ENCODE data around the gene ULBP2.
"Not testable (repeated sequence)": the region's sequence is repeated elsewhere in the genome, so short reads cannot be mapped to it uniquely, and the experiment has no call there.

ULBP2 gene

GRCh38 chr6:149966319-149966718 is 24.5 kb downstream of the ULBP2 start:
- in situ Hi-C loops (cut with HindIII; ENCODE audit: low sequenced_read_pairs), result not testable (repeated sequence)

DNA sequence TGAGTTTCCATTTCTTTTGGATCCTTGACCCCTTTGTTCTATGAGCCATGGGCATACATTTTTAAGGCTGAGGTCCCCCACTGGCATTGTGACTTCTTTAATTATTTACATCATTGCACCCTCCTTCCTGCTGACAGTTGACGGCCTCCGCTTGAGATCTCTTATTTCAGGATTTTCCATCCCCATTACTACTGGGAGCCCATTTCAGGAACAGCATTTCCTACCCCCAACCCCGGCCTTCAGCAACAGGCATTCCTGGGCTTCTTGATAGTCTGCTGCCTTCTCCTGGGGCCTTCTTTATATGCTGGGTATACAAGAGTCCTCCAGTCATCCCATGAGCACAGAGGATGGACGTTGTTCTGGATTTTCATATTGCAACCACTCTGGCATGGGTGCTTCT is 25.8 kb downstream of the ULBP2 start:
- in situ Hi-C loops (cut with HindIII; ENCODE audit: low sequenced_read_pairs), result no loop called here

DNA sequence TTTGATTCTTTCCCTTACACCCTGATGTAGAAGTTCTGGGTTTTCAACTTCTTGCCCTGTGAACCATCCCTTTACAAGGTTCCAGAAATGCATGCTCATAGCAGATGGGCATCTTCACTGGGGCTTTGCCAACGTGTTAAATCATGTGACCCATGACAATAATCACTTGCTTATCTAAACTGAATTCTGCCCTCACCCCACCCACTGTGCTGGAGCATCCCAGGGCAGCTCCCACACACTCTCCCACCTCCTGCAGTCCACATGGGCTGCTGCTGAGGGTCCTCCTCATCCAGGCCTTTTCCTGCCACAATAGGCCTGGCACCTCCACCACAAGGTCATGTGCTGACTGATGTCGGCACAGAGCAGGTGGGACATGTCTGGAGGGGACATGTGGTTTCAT is 26.2 kb downstream of the ULBP2 start:
- in situ Hi-C loops (cut with HindIII; ENCODE audit: low sequenced_read_pairs), result not testable (repeated sequence)

DNA sequence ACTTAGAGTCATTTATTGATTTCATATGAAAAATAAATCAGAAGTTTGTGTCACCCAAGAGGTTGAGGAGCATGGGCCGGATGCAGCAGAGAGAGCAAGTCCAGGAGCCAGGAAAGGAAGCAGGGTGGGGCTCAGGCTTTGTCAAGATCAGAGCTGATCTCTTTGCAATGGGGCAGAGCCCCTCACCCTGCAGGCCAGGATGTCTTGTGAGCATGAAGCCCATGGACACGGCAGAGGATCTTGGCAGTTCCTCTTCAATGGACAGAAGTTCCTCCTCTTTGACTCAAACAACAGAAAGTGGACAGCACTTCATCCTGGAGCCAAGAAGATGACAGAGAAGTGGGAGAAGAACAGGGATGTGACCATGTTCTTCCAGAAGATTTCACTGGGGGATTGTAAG is 27.1 kb downstream of the ULBP2 start:
- in situ Hi-C loops (cut with HindIII; ENCODE audit: low sequenced_read_pairs), result not testable (repeated sequence)

DNA sequence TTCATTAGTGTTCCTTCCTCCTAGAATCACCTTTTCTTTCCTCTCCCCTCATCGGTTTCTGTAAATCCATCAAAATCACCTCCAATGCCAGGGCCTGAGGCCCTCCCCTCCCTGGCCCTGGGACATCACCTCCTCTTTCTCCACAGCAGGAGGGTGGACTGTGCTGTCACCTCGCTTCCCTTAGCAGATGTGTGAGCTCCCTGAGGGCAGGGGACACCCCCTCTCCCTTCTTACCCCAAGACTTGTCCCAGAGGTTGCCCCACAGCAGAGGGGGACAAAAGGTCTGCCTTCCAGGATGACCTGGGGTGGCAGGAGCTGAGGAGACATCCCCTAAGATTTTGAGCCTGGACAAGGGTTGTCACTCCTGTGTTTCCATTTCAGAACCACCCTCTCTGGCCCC is 27.8 kb downstream of the ULBP2 start:
- in situ Hi-C loops (cut with HindIII; ENCODE audit: low sequenced_read_pairs), result no loop called here

- in situ Hi-C loops (cut with HindIII; ENCODE audit: low sequenced_read_pairs), result not testable (repeated sequence)
Observed at GRCh38 chr6:149974394-149974793, 32.6 kb downstream of the ULBP2 start.

DNA sequence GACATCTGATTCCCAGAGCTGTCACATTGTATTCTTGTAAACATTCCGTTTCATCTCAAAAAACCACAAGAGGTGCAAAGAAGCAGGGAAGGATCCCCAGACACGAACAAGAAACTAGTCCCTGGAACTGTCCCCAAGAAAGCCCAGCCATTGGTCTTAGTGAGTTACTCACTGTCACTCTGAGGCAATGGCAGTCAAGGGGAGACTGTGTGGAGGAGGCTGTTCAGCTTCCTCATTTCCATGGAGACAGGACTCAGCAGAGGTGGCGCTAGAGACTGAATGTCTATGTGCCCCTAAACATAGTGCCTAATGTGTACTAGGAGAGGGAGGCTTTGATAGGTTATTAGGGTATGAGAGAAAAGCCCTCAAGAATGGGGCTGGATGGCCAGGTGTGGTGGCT is 33.0 kb downstream of the ULBP2 start:
- in situ Hi-C loops (cut with HindIII; ENCODE audit: low sequenced_read_pairs), result no loop called here

- in situ Hi-C loops (cut with HindIII; ENCODE audit: low sequenced_read_pairs), result no loop called here
Observed at GRCh38 chr6:149975400-149975799, 33.6 kb downstream of the ULBP2 start.

DNA sequence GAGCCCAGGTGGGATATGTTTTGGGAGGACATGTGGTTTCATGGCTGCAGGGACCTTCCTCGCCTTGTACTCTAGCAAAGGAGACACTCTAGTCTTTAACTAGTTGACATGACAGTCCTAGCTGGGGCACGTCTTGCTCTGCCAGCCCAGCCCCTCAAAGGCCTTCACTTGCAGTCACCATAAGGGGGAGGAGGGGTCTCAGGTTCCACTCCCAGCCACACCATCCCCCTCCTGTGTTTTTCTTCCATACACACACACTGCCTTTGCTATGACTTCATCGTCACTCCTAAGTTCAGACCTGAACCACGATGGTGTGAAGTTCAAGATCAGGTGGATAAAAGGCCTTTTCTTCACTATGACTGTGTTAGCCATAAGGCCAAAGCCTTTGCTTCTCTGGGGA is 35.4 kb downstream of the ULBP2 start:
- in situ Hi-C loops (cut with HindIII; ENCODE audit: low sequenced_read_pairs), result no loop called here

DNA sequence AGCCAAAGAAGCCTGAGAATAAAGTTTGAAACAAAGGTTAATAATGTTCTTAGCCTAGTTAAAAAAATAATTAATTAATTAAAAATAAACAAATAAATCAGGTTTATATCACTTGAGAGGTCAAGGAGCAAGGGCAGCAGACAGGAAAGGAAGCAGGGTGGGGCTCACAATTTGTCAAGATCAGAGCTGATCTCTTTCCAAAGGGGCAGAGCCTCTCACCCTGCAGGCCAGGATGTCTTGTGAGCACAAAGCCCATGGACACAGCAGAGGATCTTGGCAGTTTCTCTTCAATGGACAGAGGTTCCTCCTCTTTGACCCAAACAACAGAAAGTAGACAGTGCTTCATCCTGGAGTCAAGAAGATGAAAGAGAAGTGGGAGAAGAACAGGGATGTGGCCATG is 36.8 kb downstream of the ULBP2 start:
- in situ Hi-C loops (cut with HindIII; ENCODE audit: low sequenced_read_pairs), result no loop called here

DNA sequence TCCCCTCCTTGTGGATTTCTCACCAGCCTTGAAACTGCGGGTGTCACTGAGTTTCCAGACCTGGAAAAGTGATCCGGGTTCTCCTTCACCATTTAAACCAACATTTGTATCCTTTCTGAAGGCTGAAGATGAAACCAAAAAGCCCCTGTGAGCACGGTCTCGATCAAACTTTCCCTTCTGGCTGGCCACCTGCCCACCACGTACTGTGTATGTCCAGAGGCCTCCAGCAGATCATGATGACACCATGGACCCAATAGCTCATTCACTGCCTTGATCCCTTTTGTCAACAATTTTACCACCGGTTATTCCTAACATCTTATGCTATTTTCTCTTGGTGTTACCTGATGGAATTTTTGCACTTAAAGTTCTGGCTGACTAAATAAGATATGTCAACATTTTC is 37.5 kb downstream of the ULBP2 start:
- in situ Hi-C loops (cut with HindIII; ENCODE audit: low sequenced_read_pairs), result no loop called here

DNA sequence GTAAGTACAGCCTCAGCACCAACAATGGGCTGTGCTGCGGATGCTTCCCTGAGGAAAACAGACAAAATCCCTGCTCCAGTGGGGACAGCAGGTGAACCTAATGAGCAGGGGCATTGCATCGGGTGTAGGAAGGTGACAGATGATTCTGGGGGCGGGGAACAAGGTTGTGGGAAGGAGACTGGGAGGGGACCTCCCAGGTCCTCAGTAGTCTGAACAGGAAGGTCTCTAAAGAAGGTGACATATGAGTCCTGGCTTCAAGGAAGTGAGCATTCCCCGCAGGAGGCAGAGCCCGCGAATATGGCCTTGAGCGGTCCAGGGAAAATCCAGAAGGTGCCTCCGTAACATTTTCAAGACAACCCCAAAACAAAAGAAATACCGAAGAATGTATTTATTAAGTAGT is 41.3 kb downstream of the ULBP2 start:
- in situ Hi-C loops (cut with HindIII; ENCODE audit: low sequenced_read_pairs), result no loop called here

- in situ Hi-C loops (cut with HindIII; ENCODE audit: low sequenced_read_pairs), result no loop called here
Observed at GRCh38 chr6:149984773-149985172, 43.0 kb downstream of the ULBP2 start.

DNA sequence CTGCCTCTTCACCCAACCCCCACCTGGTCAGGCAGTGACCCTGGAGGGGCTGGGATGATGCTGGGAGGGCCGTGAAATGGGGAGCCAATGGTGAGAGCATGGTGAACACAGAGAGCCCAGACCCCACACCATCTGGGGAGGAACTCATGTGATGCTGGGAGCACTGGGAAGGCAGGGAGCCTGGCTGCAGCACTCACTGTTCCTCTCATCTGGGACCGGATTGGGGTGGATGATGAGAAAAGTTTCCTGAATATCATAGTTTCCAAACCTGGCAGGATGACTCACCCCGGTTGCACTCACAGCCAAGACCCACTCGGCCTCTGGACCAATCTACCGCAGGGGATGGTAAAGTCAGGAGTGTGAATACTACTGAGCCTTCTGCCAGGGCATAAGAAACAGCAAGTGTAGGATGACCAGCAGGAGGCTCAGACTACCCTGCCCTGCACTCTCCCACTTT is 43.7 kb downstream of the ULBP2 start:
- in situ Hi-C loops (cut with HindIII; ENCODE audit: low sequenced_read_pairs), result no loop called here

- in situ Hi-C loops (cut with HindIII; ENCODE audit: low sequenced_read_pairs), result no loop called here
Observed at GRCh38 chr6:149987602-149988107, 45.8 kb downstream of the ULBP2 start.

DNA sequence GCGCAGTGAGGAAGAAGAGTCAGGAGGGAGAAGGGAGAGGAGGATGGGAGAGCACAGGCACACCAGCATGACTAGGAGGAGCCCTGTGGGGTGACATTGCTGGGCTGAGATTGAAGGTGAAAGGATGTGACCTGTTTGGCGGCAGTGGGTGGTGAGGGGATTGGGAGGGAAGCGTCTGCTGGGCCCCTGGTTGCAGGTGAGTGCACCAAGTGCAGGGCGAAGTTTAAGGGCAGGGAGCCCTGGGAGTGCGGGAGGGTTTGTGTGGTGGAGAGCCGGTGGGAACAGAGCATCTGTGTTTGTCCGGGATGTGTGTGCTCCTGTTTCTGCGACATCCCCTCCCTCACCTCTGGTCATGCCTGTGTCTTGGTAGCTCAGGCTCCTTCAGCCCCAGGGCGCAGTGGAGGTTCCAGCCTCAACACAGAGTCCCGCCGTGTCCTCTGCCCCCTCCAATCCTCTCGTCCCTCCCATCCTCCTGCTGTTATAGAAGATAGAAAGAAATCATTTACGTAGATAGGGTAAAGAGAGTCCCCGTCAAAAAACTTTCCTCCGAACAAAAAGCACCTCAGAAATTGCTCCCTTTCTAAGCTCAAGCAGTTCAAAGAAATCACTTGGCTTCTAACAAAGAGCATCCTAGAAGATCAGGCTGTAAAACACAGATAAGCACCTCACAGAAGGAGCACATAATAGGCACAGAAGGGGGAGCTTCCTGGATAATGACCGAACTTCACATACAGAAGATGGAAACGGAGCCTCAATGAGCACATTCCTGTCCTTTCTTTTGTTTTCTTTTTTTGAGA is 46.9 kb downstream of the ULBP2 start:
- in situ Hi-C loops (cut with HindIII; ENCODE audit: low sequenced_read_pairs), result no loop called here

DNA sequence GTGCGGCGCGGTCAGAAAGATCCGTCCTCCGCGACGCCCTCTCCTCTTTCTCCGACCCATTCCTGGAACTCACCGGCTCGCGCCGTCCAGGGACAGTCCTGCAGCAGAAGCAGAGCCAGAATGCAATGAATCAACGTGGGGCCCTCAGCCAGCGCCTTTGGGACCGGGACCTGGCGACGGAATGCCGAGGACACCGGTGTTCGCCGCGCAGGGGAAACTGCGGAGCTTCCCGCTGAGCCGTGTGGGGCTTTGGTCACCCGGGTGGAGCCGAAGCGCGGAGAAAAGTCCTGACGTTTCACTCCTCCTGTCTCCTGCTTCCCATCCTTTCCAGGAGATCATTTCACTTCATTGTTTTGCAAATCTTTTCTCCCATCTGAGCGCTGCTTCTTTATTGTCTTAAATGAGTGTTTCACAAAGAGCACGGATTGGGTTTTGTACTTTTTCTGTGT is 48.4 kb downstream of the ULBP2 start:
- in situ Hi-C loops (cut with HindIII; ENCODE audit: low sequenced_read_pairs), result no loop called here

DNA sequence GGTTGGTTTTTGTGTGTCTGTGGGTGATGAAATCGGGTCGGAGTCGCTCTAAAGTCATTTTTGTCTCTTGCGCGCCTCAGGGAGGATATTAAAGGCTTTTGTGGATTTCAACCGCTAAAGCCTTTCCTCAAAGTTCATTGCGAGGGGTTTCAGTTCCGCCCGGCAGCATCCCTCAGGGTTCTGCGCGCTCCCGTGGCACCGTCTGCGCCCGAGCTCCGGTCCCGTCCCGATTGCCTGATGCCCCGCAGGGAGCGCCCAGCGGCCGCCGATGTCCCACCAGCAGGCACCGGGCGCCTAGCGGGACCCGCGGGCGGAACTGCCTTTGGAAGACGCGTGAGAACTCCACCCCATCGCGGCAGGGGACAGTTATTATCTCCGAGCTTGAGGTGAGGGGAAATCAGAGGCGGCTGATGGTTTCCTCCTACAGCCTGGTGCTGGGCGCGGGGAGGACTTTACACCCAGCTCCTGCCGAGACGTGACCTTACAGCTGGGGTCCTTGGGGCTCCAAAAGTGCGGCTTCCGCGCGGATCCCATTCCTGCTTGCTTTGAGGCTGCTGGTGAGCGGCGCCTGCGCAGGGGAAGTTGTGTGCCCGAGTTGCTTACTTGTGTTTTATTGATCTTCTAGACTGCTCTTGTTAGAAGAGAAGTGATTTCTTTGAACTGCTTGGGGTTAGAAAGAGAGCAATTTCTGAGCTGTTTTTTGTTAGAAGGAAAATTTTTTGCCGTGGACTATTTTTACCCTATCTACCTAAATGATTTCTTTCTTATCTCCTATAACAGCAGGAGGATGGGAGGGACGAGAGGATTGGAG is 49.1 kb downstream of the ULBP2 start:
- in situ Hi-C loops (cut with HindIII; ENCODE audit: low sequenced_read_pairs), result no loop called here

DNA sequence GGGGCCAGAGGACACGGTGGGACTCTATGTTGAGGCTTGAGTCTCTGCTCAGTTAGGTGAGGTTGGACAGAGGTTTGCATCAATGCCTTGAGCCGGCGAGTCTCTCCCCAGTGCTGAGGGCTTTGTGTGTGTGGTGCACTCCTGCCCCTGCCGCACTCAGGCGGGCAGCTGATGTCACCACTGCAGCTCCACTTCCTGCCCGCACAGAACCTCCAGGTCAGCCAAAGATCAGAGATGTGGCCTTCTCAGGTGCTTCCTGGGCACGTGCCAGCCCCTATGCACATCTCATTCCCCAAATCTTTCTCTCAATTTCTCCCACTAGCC is 49.6 kb downstream of the ULBP2 start:
- in situ Hi-C loops (cut with HindIII; ENCODE audit: low sequenced_read_pairs), result not testable (repeated sequence)

- in situ Hi-C loops (cut with HindIII; ENCODE audit: low sequenced_read_pairs), result no loop called here
Observed at GRCh38 chr6:149991838-149992237, 50.0 kb downstream of the ULBP2 start.

- in situ Hi-C loops (cut with HindIII; ENCODE audit: low sequenced_read_pairs), result no loop called here
Observed at GRCh38 chr6:149995235-149995750, 53.5 kb downstream of the ULBP2 start.

- in situ Hi-C loops (cut with HindIII; ENCODE audit: low sequenced_read_pairs), result no loop called here
Observed at GRCh38 chr6:149995971-149996370, 54.2 kb downstream of the ULBP2 start.
